Adrenal gland (tissue), 12 donors: ENCODE measurements around the gene PLCB1. TPM values are rescaled to one million over a fixed set of nuclear protein-coding genes. Genes with fewer than 3 reads are reported as not detected.
"Not testable (repeated sequence)": the region's sequence is repeated elsewhere in the genome, so short reads cannot be mapped to it uniquely, and the experiment has no call there.

Experiments used
- DNase-seq, 7 donors: peaks; one replicate each; pipeline ENCODE4 v3.0.0-alpha.2; 2019 to 2020
- H3K27ac ChIP-seq, 5 donors: fragments of 200-600 bp; sonication (generic) in 4 of 5; 1 replicate in 3 of 5; 2 replicates in 2 of 5; pipeline versions ENCODE4 v1.5.1 to v1.8.0; 2016 to 2020; ENCODE audit warnings: mild to moderate bottlenecking in 1 of 5
- H3K27me3 ChIP-seq: fragments of 200-600 bp; 2 replicates; pipeline ENCODE4 v1.8.0; 2021
- H3K36me3 ChIP-seq, 2 donors: fragments of 200-600 bp; replicated peaks in 1 of 2; 1 replicate in 1 of 2; 2 replicates in 1 of 2; pipeline versions ENCODE4 v1.5.1 to v1.8.0; 2018 to 2022
- H3K4me1 ChIP-seq, 2 donors: fragments of 200-600 bp; replicated peaks in 1 of 2; 1 replicate in 1 of 2; 2 replicates in 1 of 2; pipeline versions ENCODE4 v1.5.1 to v1.8.0; 2018 to 2021
- H3K4me3 ChIP-seq, 4 donors: fragments of 200-600 bp; sonication (generic) in 3 of 4; one replicate each; pipeline ENCODE4 v1.5.1; 2016 to 2018
- H3K9me3 ChIP-seq, 3 donors: fragments of 200-600 bp; sonication (generic) in 1 of 3; replicated peaks in 1 of 3; 1 replicate in 2 of 3; 2 replicates in 1 of 3; pipeline versions ENCODE4 v1.5.1 to v1.8.0; 2016 to 2021
- POLR2A ChIP-seq, 2 donors: fragments of 450-650 bp; IDR thresholded peaks; one replicate each; pipeline ENCODE4 v1.6.1; 2017; ENCODE audit warnings: antibody characterized with exemption in 2 of 2, mild to moderate bottlenecking in 2 of 2, moderate library complexity in 1 of 2
- WGBS, 4 donors: extraction: QIAGEN DNeasy Blood & Tissue Kit in 2 of 4; methylation state at CpG; one replicate each; pipeline versions ENCODE4 v1.1.5 to v1.1.7; 2013 to 2017; 5-methylcytosine and 5-hydroxymethylcytosine counted together
- intact Hi-C, 2 donors: fragments of 100-400 bp; cut with DNase I; formaldehyde crosslinking; loops; one replicate each; pipeline versions ENCODE4 v1.14.1 to v1.15.0; 2022 to 2023
- polyA plus RNA-seq, 3 donors: library from polyadenylated mRNA; stranded (reverse); fragments of 200-250 nt in 2 of 3; fragments of 350-450 nt in 1 of 3; fragmentation: Illumina TruSeq in 1 of 3; extraction: RNeasy Lipid Tissue Mini Kit (QIAGEN cat#74804) in 1 of 3; gene quantifications; one replicate each; pipeline ENCODE4 v1.2.3, GENCODE V29; 2013 to 2014
- total RNA-seq, 9 donors: library from RNA; depleted of rRNA in 4 of 9; stranded (reverse); fragments of >200 nt in 4 of 9; fragments of 120-200 nt in 1 of 9; fragmentation: NEBNext Ultra II Directional in 1 of 9; extraction: Animal tissue kit (Norgen Biotek cat#: 25700) in 1 of 9; gene quantifications; one replicate each; pipeline versions ENCODE4 v1.1.0 to v1.2.4, GENCODE V29; 2013 to 2023
- TF ChIP-seq, protein P1 (sequence below), 6 experiments: fragments of 450-650 bp in 4 of 6; fragments of 200-600 bp in 2 of 6; sonication (generic) in 1 of 6; IDR thresholded peaks; 1 replicate in 5 of 6; 2 replicates in 1 of 6; pipeline versions ENCODE4 v1.5.1 to v1.8.0; 2016 to 2021; ENCODE audit warnings: antibody characterized with exemption in 6 of 6, mild to moderate bottlenecking in 2 of 6, moderate library complexity in 1 of 6
- donor health status: healthy with polysubstance abuse.
- donor health status: Bipolar disorder and iron deficiency.
- donor health status: DM: yes; HTN: yes; CAD: no.
- donor health status: DM: no; HTN: no; CAD: no.
- donor health status: DM: no; HTN: no; CAD: no.
- donor health status: DM: yes; HTN: yes; CAD: no.

The PLCB1 gene
- total and polyA plus RNA-seq, 12 donors, result 7.7 to 56.6 (median 27.9) TPM

DNA sequence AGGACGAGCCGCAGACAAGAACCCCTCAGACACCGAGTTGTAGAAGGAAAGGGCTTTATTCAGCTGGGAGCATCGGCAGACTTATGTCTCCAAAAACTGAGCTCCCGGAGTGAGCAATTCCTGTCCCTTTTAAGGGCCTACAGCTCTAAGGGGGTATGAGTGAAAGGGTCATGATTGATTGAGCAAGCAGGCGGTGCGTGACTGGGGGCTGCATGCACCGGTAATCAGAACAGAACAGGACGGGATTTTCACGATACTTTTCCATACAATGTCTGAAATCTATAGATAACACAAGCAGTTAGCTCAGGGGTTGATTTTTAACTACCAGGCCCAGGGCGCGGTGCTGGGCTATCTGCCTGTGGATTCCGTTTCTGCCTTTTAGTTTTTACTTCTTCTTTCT, 710.5 kb downstream of the PLCB1 start:
- WGBS, 4 donors, result 91 to 96% (median 94%) methylated on average over 12 to 13 of the region's 13 CpGs
- H3K27me3 ChIP-seq, result no peaks in the 10 kb centered on the region

DNA sequence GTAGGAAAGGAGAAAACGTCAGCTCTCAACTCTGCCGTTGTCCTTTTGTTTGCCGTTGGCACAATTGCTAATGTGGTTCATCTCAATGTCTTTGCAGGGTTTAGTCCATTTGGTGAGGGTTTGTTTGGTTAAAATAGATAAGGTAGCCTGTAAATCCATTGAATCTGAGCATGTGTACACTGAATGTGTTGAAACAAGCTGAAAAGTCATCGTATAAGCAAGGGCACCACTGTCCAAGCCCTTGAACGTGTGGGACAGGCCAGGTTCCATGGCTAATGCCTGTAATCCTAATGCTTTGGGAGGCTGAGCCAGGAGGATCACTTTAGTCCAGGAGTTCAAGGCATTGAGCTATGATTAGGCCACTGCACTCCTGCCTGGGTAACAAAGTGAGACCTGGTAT, 712.1 kb downstream of the PLCB1 start:
- intact Hi-C loops, result loop anchor here in 1 of 2 donors (10.0 kb wide), 1 partner anchor 521 kb away; no protein-coding TSS in a partner anchor
- TF ChIP-seq, protein P1, sequence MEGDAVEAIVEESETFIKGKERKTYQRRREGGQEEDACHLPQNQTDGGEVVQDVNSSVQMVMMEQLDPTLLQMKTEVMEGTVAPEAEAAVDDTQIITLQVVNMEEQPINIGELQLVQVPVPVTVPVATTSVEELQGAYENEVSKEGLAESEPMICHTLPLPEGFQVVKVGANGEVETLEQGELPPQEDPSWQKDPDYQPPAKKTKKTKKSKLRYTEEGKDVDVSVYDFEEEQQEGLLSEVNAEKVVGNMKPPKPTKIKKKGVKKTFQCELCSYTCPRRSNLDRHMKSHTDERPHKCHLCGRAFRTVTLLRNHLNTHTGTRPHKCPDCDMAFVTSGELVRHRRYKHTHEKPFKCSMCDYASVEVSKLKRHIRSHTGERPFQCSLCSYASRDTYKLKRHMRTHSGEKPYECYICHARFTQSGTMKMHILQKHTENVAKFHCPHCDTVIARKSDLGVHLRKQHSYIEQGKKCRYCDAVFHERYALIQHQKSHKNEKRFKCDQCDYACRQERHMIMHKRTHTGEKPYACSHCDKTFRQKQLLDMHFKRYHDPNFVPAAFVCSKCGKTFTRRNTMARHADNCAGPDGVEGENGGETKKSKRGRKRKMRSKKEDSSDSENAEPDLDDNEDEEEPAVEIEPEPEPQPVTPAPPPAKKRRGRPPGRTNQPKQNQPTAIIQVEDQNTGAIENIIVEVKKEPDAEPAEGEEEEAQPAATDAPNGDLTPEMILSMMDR (IDR thresholded peaks at IDR 0.05), result no peak
- TF ChIP-seq POLR2A (IDR thresholded peaks at IDR 0.05), result no peak
- no peaks in the 10 kb centered on the region for H3K27me3 ChIP-seq
- H3K4me3 ChIP-seq, result no peak overlapping the region
- no peaks in the 10 kb centered on the region for H3K4me1 ChIP-seq
- no peaks in the 10 kb centered on the region for H3K36me3 ChIP-seq
- 93 to 95% (median 94%) methylated on average over 5 of the region's 5 CpGs for WGBS, 4 donors
- no peak for DNase-seq
- H3K27ac ChIP-seq, result no peak overlapping the region
- H3K9me3 ChIP-seq, result no peaks in the 10 kb centered on the region

More for the DNA sequence above, 710.5 kb downstream of the PLCB1 start:
- no peak for TF ChIP-seq POLR2A (IDR thresholded peaks at IDR 0.05)
- no peak overlapping the region for H3K4me3 ChIP-seq
- H3K27ac ChIP-seq, result no peak overlapping the region
- intact Hi-C loops, result loop anchor here in 1 of 2 donors (10.0 kb wide), 1 partner anchor 522 kb away; no protein-coding TSS in a partner anchor
- no peaks in the 10 kb centered on the region for H3K36me3 ChIP-seq
- DNase-seq, result no peak
- no peaks in the 10 kb centered on the region for H3K4me1 ChIP-seq
- no peaks in the 10 kb centered on the region for H3K9me3 ChIP-seq

DNA sequence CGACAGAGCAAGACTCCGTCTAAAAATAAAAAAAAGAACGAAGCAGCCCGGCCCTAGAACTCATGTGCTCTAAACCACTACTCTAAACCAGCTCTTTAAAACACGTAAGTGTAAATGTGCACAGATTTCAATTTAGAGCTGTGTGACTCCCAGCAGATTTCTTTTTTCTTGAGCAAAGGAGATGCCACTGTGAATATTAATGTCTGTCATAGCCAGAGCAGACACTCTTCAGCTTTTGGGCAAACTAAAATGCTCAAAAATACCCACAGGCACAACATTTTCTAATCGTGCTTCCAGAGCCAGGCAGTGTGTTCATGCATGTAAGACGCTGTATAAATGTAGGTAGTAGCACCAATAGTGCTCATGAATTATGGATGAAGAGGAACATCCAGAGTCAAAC, 717.9 kb downstream of the PLCB1 start:
- no peak for DNase-seq
- Histone ChIP-seq H3K4me1 (peaks cover 0 to 12% of the 10 kb centered on the region in 2 donors), H3K4me3 (no peak overlapping the region), H3K27me3 (no peaks in the 10 kb centered on the region), H3K9me3 (no peaks in the 10 kb centered on the region), H3K36me3 (no peaks in the 10 kb centered on the region), H3K27ac (no peak overlapping the region)
- no peak for TF ChIP-seq POLR2A (IDR thresholded peaks at IDR 0.05)
- TF ChIP-seq, protein P1 (IDR thresholded peaks at IDR 0.05), result no peak
- WGBS, 4 donors, result 87 to 96% (median 94%) methylated on average over 7 of the region's 7 CpGs
- intact Hi-C loops, result loop anchor here (5.0 to 10.0 kb wide), 2 partner anchors 512 to 515 kb away; no protein-coding TSS in a partner anchor

DNA sequence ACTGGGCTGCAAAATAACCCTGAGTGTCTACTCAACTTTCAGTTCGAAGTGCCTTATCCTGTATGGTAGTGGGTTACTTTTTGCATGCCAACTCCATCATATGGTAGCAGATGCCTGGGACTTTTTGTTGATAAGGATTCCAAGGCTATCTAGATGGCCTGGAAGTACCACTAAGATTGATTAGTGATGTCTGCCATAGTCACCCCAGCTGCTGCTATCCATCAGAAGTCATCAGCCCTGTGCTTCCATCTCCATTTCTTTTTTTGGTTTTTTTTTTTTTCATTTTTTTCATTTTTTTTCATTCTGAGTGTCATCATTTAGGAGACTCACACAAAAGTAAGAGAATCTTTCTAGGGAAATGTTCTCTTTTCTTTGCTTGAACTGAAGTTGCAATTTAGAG, 719.4 kb downstream of the PLCB1 start:
- peaks cover 0 to 20% of the 10 kb centered on the region in 2 donors for H3K4me1 ChIP-seq
- no peak for DNase-seq
- H3K9me3 ChIP-seq, result no peaks in the 10 kb centered on the region
- intact Hi-C loops, result loop anchor here in 1 of 2 donors (5.0 kb wide), 1 partner anchor 511 kb away; no protein-coding TSS in a partner anchor
- no peaks in the 10 kb centered on the region for H3K27me3 ChIP-seq
- 79 to 100% (median 87%) methylated on average over 1 of the region's 1 CpG for WGBS, 4 donors
- no peak overlapping the region for H3K27ac ChIP-seq
- no peak for TF ChIP-seq POLR2A (IDR thresholded peaks at IDR 0.05)
- TF ChIP-seq, protein P1 (IDR thresholded peaks at IDR 0.05), result no peak
- no peak overlapping the region for H3K4me3 ChIP-seq
- H3K36me3 ChIP-seq, result no peaks in the 10 kb centered on the region

DNA sequence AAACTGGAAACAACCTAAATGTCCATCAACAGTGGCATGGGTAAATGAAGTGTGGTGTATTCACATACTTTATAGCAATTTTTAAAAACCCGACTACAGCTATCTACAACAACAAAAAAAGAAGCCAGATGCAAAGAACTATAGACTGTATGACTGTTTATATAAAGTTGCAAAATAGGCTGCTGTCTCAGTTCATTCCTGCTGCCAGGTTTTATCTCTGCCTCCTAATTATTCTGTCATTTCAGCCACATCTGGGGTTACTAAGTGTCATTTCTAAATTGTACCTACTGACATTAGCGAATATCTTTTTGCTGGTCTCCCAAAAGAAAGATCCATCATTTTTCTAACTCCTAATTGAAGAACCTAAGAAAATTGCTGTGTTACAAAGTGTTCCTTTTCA, 719.9 kb downstream of the PLCB1 start:
- peaks cover 0 to 20% of the 10 kb centered on the region in 2 donors for H3K4me1 ChIP-seq
- H3K4me3 ChIP-seq, H3K9me3 ChIP-seq, H3K36me3 ChIP-seq, DNase-seq, H3K27me3 ChIP-seq, H3K27ac ChIP-seq: not testable (repeated sequence)
- intact Hi-C loops, result loop anchor here in 1 of 2 donors (5.0 kb wide), 1 partner anchor 510 kb away; no protein-coding TSS in a partner anchor
- 86 to 92% (median 87%) methylated on average over 2 of the region's 2 CpGs for WGBS, 4 donors

DNA sequence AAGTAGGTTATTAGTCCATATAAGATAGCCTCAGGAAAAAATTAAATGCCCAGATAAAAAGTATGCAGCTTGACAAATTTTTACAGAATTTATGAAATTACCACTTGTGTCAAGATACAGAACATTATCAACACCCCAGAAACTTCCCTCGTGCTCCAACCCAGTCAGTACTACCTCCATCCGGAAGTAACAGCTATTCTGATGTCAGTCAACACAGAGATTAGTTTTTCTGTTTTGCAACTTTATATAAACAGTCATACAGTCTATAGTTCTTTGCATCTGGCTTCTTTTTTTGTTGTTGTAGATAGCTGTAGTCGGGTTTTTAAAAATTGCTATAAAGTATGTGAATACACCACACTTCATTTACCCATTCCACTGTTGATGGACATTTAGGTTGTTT, 721.1 kb downstream of the PLCB1 start:
- WGBS, 4 donors, result 74 to 88% (median 80%) methylated on average over 3 of the region's 3 CpGs
- H3K27ac ChIP-seq, H3K36me3 ChIP-seq, H3K9me3 ChIP-seq, H3K27me3 ChIP-seq, DNase-seq, H3K4me3 ChIP-seq: not testable (repeated sequence)
- peaks cover 0 to 20% of the 10 kb centered on the region in 2 donors for H3K4me1 ChIP-seq
- intact Hi-C loops, result loop anchor here in 1 of 2 donors (5.0 kb wide), 1 partner anchor 509 kb away; no protein-coding TSS in a partner anchor
